ENCODE measurements around the gene KIAA0319L.

DNA sequence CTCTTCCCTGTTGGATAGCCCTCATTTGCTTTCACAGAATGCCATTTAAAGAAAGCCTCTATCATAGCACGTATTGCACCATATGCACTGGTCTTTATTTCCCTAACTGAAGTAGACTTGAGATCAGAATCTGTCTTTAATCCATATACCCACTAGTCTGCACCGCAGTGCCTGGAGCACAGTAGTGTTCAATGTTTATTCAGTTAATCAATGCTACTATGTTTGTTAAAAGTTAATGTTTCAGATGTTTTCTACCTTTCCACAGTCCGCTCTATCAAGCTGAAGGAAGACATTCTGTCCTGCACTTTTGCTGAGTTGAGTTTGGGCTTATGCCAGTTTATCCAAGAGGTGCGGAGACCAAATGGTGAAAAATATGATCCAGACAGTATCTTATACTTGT is 149.5 kb downstream of the KIAA0319L start:
- TF ChIP-seq GATA2 (IDR thresholded peaks at IDR 0.05; ENCODE audit: low read depth, low read length) (no peak), GATA3 (IDR thresholded peaks at IDR 0.05; ENCODE audit: low read depth, low read length) (no peak)

All from SH-SY5Y (cell line).